ENCODE measurements around the gene NFIB. TPM values are rescaled to one million over a fixed set of nuclear protein-coding genes. Genes with fewer than 3 reads are reported as not detected.

NFIB gene
- total RNA-seq, 1 donor from 2014 or later: 66.3 TPM

DNA sequence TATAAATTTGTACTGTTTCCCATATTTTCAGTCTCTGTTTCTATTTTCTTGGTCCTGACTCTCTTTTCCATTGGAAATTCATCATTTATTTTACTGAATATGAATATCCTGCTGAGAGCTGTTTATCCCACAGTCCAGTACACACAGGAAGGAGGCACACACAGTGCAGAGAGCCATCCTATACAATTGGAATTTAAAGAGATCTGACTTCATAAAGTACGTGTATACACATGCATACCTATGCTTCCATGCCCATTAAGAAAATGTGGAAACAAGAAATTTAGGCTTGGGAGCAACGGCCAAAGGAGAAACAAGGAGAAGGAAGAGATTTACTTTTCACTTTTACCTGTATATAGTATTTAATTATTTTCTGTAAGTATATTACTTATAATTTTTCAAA is 99.2 kb downstream of the NFIB start:
- Mint-ChIP-seq H3K27me3 (ENCODE audit: low read depth) (no peaks in the 10 kb centered on the region), H3K9me3 (ENCODE audit: low read depth) (no peaks in the 10 kb centered on the region), H3K4me3 (ENCODE audit: unreplicated experiment) (no peak overlapping the region), H3K27ac (ENCODE audit: unreplicated experiment) (no peak overlapping the region), H3K36me3 (ENCODE audit: low read depth) (no peaks in the 10 kb centered on the region), H3K4me1 (ENCODE audit: low read depth) (peaks cover 68% of the 10 kb centered on the region)
- no peak for DNase-seq (ENCODE audit: low spot score)
- TF ChIP-seq, protein P1, sequence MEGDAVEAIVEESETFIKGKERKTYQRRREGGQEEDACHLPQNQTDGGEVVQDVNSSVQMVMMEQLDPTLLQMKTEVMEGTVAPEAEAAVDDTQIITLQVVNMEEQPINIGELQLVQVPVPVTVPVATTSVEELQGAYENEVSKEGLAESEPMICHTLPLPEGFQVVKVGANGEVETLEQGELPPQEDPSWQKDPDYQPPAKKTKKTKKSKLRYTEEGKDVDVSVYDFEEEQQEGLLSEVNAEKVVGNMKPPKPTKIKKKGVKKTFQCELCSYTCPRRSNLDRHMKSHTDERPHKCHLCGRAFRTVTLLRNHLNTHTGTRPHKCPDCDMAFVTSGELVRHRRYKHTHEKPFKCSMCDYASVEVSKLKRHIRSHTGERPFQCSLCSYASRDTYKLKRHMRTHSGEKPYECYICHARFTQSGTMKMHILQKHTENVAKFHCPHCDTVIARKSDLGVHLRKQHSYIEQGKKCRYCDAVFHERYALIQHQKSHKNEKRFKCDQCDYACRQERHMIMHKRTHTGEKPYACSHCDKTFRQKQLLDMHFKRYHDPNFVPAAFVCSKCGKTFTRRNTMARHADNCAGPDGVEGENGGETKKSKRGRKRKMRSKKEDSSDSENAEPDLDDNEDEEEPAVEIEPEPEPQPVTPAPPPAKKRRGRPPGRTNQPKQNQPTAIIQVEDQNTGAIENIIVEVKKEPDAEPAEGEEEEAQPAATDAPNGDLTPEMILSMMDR (IDR thresholded peaks at IDR 0.05): no peak

DNA sequence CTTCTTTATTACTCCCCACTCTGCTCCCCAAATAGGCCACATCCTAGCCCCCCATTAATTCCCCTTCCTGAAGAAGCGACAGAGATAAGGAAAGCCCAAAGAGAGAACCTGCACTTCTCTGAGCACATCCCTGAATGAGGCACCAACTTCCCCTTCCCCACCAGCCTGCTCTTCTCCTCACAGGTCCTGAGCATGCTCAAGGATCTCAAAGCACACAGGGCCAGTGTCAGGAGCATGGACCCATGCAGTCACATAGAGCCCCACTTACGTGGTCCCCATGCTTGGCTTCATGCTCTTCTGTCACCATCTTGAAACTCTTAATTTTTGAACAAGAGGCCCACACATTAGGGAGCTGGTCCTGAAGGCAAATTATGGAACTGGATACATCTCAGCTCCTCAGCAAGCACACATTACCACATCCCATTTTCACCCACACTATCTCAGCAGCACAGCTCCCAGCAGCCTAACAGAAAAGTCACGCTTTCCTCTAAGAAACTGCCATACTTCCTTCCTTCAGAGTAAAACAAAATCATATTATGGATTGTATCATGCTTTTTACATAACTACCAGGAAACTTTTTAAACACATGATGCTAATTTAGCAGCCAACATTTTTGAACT is 99.8 kb downstream of the NFIB start:
- Mint-ChIP-seq H3K9me3 (ENCODE audit: low read depth) (no peaks in the 10 kb centered on the region), H3K4me3 (ENCODE audit: unreplicated experiment) (no peak overlapping the region), H3K27me3 (ENCODE audit: low read depth) (no peaks in the 10 kb centered on the region), H3K4me1 (ENCODE audit: low read depth) (peaks cover 68% of the 10 kb centered on the region), H3K36me3 (ENCODE audit: low read depth) (no peaks in the 10 kb centered on the region), H3K27ac (ENCODE audit: unreplicated experiment) (peak overlapping the region; percentile 18)
- DNase-seq (ENCODE audit: low spot score): no peak
- TF ChIP-seq, protein P1 (IDR thresholded peaks at IDR 0.05): no peak

DNA sequence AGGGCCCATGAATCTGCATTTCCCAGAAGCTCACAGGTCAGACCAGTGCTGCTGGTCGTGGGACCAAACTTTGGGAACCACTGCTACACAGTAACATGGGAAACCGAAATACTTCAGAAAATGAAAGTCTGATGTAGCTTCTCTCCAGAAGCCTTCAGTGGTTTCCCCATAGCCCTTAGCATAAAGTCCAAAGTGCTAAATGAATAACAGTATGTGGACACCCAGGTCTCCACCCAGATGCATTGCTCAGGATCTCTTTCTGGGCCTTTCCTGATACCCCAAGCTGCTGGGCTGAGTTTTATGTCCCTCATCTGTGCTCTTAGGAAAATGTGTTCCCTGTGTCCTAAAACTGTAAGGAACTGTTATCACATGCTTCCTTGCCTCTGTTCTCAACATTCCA is 100.4 kb downstream of the NFIB start:
- Mint-ChIP-seq H3K36me3 (ENCODE audit: low read depth) (no peaks in the 10 kb centered on the region), H3K27me3 (ENCODE audit: low read depth) (no peaks in the 10 kb centered on the region), H3K4me3 (ENCODE audit: unreplicated experiment) (no peak overlapping the region), H3K9me3 (ENCODE audit: low read depth) (no peaks in the 10 kb centered on the region), H3K4me1 (ENCODE audit: low read depth) (peaks cover 68% of the 10 kb centered on the region), H3K27ac (ENCODE audit: unreplicated experiment) (peak overlapping the region; percentile 18)
- TF ChIP-seq, protein P1 (IDR thresholded peaks at IDR 0.05): no peak
- no peak for DNase-seq (ENCODE audit: low spot score)

DNA sequence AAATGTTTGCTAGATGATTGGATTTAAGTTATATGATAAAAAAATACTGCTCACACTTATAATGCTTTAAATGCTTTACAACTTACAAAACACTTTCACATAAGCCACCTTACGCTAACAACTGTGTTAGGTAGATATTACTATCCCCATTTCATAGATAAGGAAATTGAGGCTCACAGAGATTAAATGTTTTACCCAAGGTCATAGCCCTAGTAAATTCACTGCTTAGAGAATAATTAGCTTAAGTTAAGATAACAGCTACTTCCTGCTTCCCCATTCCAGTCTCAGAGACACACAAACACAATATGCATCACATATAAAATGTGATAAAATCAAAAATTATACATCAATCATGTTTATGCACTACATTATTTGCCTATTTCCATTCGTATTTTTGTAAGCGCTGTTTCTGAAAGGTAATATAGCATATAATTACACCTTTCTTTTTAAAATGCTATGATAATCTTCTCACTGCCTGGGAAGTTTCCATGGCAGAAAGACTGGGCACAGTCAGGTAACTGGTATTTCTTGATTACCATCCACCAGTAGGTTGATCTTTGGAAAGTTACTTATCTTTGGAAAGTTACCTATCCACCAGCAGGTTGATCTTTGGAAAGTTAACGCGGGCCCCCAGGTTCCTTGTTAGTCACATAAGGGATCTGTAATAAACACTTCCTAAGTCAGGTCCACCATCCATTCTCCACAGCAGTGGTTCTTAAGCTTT is 101.1 kb downstream of the NFIB start:
- H3K9me3 Mint-ChIP-seq (ENCODE audit: low read depth): no peaks in the 10 kb centered on the region
- H3K4me1 Mint-ChIP-seq (ENCODE audit: low read depth): peaks cover 62% of the 10 kb centered on the region
- no peak for DNase-seq (ENCODE audit: low spot score)
- TF ChIP-seq, protein P1 (IDR thresholded peaks at IDR 0.05): no peak
- no peak overlapping the region for H3K27ac Mint-ChIP-seq (ENCODE audit: unreplicated experiment)
- no peaks in the 10 kb centered on the region for H3K36me3 Mint-ChIP-seq (ENCODE audit: low read depth)
- no peak overlapping the region for H3K4me3 Mint-ChIP-seq (ENCODE audit: unreplicated experiment)
- no peaks in the 10 kb centered on the region for H3K27me3 Mint-ChIP-seq (ENCODE audit: low read depth)

DNA sequence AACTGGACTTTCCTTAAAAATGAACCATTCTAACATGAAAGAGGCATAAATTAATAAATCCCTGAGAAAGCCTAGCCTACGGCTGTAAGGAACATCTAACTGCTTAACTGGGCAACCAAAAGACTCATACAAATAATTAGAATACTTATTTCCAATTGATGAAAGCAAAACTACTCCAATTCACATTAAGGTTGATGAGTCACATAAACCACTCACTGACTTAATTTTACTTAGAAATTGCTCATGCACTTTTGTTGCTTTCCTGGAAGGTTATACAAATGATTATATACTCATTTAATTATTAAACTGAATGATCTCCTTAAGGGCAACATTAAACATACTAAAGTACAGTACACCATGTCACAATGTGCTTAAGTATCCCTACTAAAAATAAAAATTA is 101.9 kb downstream of the NFIB start:
- H3K4me1 Mint-ChIP-seq (ENCODE audit: low read depth): peaks cover 59% of the 10 kb centered on the region
- no peak overlapping the region for H3K4me3 Mint-ChIP-seq (ENCODE audit: unreplicated experiment)
- no peaks in the 10 kb centered on the region for H3K27me3 Mint-ChIP-seq (ENCODE audit: low read depth)
- TF ChIP-seq, protein P1 (IDR thresholded peaks at IDR 0.05): no peak
- H3K27ac Mint-ChIP-seq (ENCODE audit: unreplicated experiment): peak overlapping the region; percentile 33
- no peaks in the 10 kb centered on the region for H3K36me3 Mint-ChIP-seq (ENCODE audit: low read depth)
- DNase-seq (ENCODE audit: low spot score): no peak
- H3K9me3 Mint-ChIP-seq (ENCODE audit: low read depth): no peaks in the 10 kb centered on the region
